GM23338 (cell line): ENCODE measurements around the gene AADACL3. TPM values are rescaled to one million over a fixed set of nuclear protein-coding genes. Genes with fewer than 3 reads are reported as not detected.
A peak's percentile ranks its signal among the peaks of the same experiment; 100 is the strongest.

ENCODE experiments used
- ATAC-seq: fragments of 200-7000 bp; cut with Tn5 transposase; 3 replicates; pipeline ENCODE4 v1.9.1; 2020
- DNase-seq: peaks from one replicate; pipeline ENCODE4 v3.0.0-alpha.2; 2015; ENCODE audit warnings: low spot score
- H2AFZ ChIP-seq: fragments of 200-600 bp; sonication (generic); 2 replicates; pipeline ENCODE4 v1.8.0; 2016; ENCODE audit warnings: antibody characterized with exemption, mild to moderate bottlenecking, moderate library complexity
- H3F3A ChIP-seq: fragments of 200-600 bp; sonication (generic); replicated peaks from 2 replicates; pipeline ENCODE4 v1.8.0; 2017; ENCODE audit warnings: antibody characterized with exemption, mixed run types, low read depth
- H3K27ac ChIP-seq: fragments of 200-600 bp; sonication (generic); 2 replicates; pipeline ENCODE4 v1.6.1; 2016; ENCODE audit warnings: low read depth
- H3K27me3 ChIP-seq: fragments of 200-600 bp; sonication (generic); 2 replicates; pipeline ENCODE4 v1.8.0; 2016; ENCODE audit warnings: mild to moderate bottlenecking, mixed run types, moderate library complexity; ENCODE audit not compliant: insufficient read depth
- H3K36me3 ChIP-seq: fragments of 200-600 bp; sonication (generic); 2 replicates; pipeline ENCODE4 v1.8.0; 2016; ENCODE audit warnings: mild to moderate bottlenecking; ENCODE audit not compliant: insufficient read depth
- H3K4me1 ChIP-seq: fragments of 200-600 bp; sonication (generic); 2 replicates; pipeline ENCODE4 v1.8.0; 2016; ENCODE audit warnings: mild to moderate bottlenecking, moderate library complexity; ENCODE audit not compliant: insufficient read depth
- H3K4me2 ChIP-seq: fragments of 200-600 bp; sonication (generic); 2 replicates; pipeline ENCODE4 v1.7.1; 2017; ENCODE audit warnings: mixed run types
- H3K4me3 ChIP-seq: fragments of 200-600 bp; sonication (generic); 2 replicates; pipeline ENCODE4 v1.6.1; 2016; ENCODE audit warnings: mixed run types
- H3K79me2 ChIP-seq: fragments of 200-600 bp; sonication (generic); replicated peaks from 2 replicates; pipeline ENCODE4 v1.8.0; 2017; ENCODE audit warnings: mild to moderate bottlenecking; ENCODE audit not compliant: insufficient read depth
- H3K9me2 ChIP-seq: fragments of 200-600 bp; sonication (generic); 2 replicates; pipeline ENCODE4 v1.8.0; 2017; ENCODE audit not compliant: insufficient read depth
- H4K20me1 ChIP-seq: fragments of 200-600 bp; sonication (generic); replicated peaks from 2 replicates; pipeline ENCODE4 v1.8.0; 2017; ENCODE audit warnings: mild to moderate bottlenecking; ENCODE audit not compliant: insufficient read depth
- H3K27ac Mint-ChIP-seq: 2 replicates; pipeline ENCODE4 v1.8.0; 2020; ENCODE audit warnings: inconsistent platforms, mild to moderate bottlenecking, moderate library complexity, mixed read lengths
- H3K27me3 Mint-ChIP-seq: 3 replicates; pipeline ENCODE4 v1.8.0; 2022; ENCODE audit warnings: low read depth, mild to moderate bottlenecking, moderate library complexity, mixed read lengths, inconsistent platforms; ENCODE audit not compliant: insufficient read depth, poor library complexity
- H3K36me3 Mint-ChIP-seq: 3 replicates; pipeline ENCODE4 v1.8.0; 2021; ENCODE audit warnings: low read depth, mild to moderate bottlenecking, inconsistent platforms, moderate library complexity, mixed read lengths
- H3K4me1 Mint-ChIP-seq: 3 replicates; pipeline ENCODE4 v1.8.0; 2020; ENCODE audit warnings: mild to moderate bottlenecking, inconsistent platforms, mixed read lengths
- H3K4me3 Mint-ChIP-seq: 3 replicates; pipeline ENCODE4 v1.8.0; 2021; ENCODE audit warnings: moderate library complexity, mild to moderate bottlenecking, inconsistent platforms, mixed read lengths
- H3K9me3 Mint-ChIP-seq: 3 replicates; pipeline ENCODE4 v1.8.0; 2020; ENCODE audit warnings: moderate library complexity, mild to moderate bottlenecking, inconsistent platforms, mixed read lengths
- EZH2 ChIP-seq: fragments of 200-600 bp; sonication (generic); IDR thresholded peaks from one replicate; pipeline ENCODE4 v1.8.0; 2017; ENCODE audit warnings: antibody characterized with exemption, mild to moderate bottlenecking, low read depth; ENCODE audit not compliant: unreplicated experiment
- EZH2phosphoT487 ChIP-seq: fragments of 200-600 bp; sonication (generic); IDR thresholded peaks from one replicate; pipeline ENCODE4 v1.8.1; 2018; ENCODE audit warnings: antibody characterized with exemption; ENCODE audit not compliant: unreplicated experiment
- JUNB ChIP-seq: IDR thresholded peaks from one replicate; pipeline ENCODE4 v1.6.1; 2016; ENCODE audit warnings: antibody characterized with exemption; ENCODE audit not compliant: unreplicated experiment
- NANOG ChIP-seq: IDR thresholded peaks from 2 replicates; pipeline ENCODE4 v1.6.1; 2016; ENCODE audit warnings: antibody characterized with exemption, borderline replicate concordance
- REST ChIP-seq: IDR thresholded peaks from one replicate; pipeline ENCODE4 v1.6.1; 2018; ENCODE audit warnings: antibody characterized with exemption; ENCODE audit not compliant: unreplicated experiment
- STAT1 ChIP-seq: IDR thresholded peaks from one replicate; pipeline ENCODE4 v1.6.1; 2016; ENCODE audit warnings: antibody characterized with exemption; ENCODE audit not compliant: unreplicated experiment
- ZNF114 ChIP-seq: fragments of 250-450 bp; sonication (Bioruptor Pico); IDR thresholded peaks from 2 replicates; pipeline ENCODE4 v1.5.0; 2020; ENCODE audit warnings: mild to moderate bottlenecking, moderate library complexity
- ZNF331 ChIP-seq: fragments of 250-450 bp; sonication (Bioruptor Pico); IDR thresholded peaks from 2 replicates; pipeline ENCODE4 v1.5.0; 2020; ENCODE audit warnings: low read depth, mild to moderate bottlenecking, moderate library complexity
- polyA plus RNA-seq: library from polyadenylated mRNA; unstranded; fragments of >200 nt; fragmentation: Nextera tagmentation; extraction: Ambion mirVana; gene quantifications from 2 replicates; pipeline ENCODE4 v1.2.1, GENCODE V29; 2016
- total RNA-seq: library from RNA; depleted of rRNA; stranded (reverse); fragments of >200 nt; shearing (Covaris generic); gene quantifications from 2 replicates; pipeline ENCODE4 v1.2.3, GENCODE V29; 2014
- TF ChIP-seq, protein P1 (sequence below), 2 experiments: fragments of 200-600 bp in 1 of 2; sonication (generic) in 1 of 2; conservative IDR thresholded peaks; 2 replicates each; pipeline versions ENCODE4 v1.5.1 to v1.6.1; 2016 to 2017; ENCODE audit warnings: antibody characterized with exemption in 2 of 2, low read depth in 2 of 2, mild to moderate bottlenecking in 2 of 2, moderate library complexity in 1 of 2
- TF ChIP-seq, protein P2 (sequence below): IDR thresholded peaks from 2 replicates; pipeline ENCODE4 v1.6.1; 2016; ENCODE audit warnings: antibody characterized with exemption

Gene AADACL3
- total and polyA plus RNA-seq, 2 experiments from 2014 or later: 0.47 to 1.5 TPM

DNA sequence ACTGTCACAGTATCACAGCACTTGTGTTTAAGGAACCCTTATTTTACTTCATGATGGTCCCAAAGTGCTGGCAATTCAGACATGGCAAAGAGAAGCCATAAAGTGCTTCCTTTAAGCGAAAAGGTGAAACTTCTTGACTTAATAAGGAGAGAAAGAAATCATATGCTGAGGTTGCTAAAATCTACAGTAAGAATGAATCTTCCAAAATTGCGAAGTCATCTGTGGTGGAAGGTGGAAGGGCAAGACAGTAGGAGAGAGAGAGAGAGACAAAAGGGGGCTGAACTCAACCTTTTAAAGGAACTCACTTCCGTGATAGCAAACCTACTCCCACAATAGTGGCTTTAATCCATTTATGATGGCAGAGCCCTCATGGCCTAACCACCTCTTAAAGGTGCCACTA is 19.3 kb upstream of the AADACL3 start:
- Histone ChIP-seq H3K4me3 (no peak overlapping the region), H3K9me2 (peaks cover 10% of the 10 kb centered on the region; the same call in 1 of the 2 replicates), H3K27me3 (no peaks in the 10 kb centered on the region), H4K20me1 (no peaks in the 10 kb centered on the region), H3K79me2 (no peaks in the 10 kb centered on the region), H2AFZ (peak overlapping the region; percentile 75; the same call in 1 of the 2 replicates), H3K4me1 (0 out of 2 replicates have a peak, but pooled peaks cover 7% of the 10 kb centered on the region), H3K36me3 (no peaks in the 10 kb centered on the region), H3K27ac (no peak overlapping the region), H3F3A (no peaks in the 10 kb centered on the region), H3K4me2 (no peak overlapping the region)
- TF ChIP-seq, protein P1, sequence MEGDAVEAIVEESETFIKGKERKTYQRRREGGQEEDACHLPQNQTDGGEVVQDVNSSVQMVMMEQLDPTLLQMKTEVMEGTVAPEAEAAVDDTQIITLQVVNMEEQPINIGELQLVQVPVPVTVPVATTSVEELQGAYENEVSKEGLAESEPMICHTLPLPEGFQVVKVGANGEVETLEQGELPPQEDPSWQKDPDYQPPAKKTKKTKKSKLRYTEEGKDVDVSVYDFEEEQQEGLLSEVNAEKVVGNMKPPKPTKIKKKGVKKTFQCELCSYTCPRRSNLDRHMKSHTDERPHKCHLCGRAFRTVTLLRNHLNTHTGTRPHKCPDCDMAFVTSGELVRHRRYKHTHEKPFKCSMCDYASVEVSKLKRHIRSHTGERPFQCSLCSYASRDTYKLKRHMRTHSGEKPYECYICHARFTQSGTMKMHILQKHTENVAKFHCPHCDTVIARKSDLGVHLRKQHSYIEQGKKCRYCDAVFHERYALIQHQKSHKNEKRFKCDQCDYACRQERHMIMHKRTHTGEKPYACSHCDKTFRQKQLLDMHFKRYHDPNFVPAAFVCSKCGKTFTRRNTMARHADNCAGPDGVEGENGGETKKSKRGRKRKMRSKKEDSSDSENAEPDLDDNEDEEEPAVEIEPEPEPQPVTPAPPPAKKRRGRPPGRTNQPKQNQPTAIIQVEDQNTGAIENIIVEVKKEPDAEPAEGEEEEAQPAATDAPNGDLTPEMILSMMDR (conservative IDR thresholded peaks at IDR 0.05; ENCODE audit: low read depth in 2 of 2): no peak
- TF ChIP-seq JUNB (no peak), ZNF114 (CRISPR knock-in tag) (no peak), ZNF331 (CRISPR knock-in tag) (no peak)
- TF ChIP-seq, protein P2, sequence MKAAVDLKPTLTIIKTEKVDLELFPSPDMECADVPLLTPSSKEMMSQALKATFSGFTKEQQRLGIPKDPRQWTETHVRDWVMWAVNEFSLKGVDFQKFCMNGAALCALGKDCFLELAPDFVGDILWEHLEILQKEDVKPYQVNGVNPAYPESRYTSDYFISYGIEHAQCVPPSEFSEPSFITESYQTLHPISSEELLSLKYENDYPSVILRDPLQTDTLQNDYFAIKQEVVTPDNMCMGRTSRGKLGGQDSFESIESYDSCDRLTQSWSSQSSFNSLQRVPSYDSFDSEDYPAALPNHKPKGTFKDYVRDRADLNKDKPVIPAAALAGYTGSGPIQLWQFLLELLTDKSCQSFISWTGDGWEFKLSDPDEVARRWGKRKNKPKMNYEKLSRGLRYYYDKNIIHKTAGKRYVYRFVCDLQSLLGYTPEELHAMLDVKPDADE: no peak
- Mint-ChIP-seq H3K27ac (no peak overlapping the region), H3K4me1 (no peaks in the 10 kb centered on the region), H3K36me3 (peaks cover 3% of the 10 kb centered on the region; the same call in 2 of the 3 replicates), H3K9me3 (peaks cover 12% of the 10 kb centered on the region), H3K27me3 (no peaks in the 10 kb centered on the region), H3K4me3 (no peak overlapping the region)
- ATAC-seq (no peak), DNase-seq (no peak)

DNA sequence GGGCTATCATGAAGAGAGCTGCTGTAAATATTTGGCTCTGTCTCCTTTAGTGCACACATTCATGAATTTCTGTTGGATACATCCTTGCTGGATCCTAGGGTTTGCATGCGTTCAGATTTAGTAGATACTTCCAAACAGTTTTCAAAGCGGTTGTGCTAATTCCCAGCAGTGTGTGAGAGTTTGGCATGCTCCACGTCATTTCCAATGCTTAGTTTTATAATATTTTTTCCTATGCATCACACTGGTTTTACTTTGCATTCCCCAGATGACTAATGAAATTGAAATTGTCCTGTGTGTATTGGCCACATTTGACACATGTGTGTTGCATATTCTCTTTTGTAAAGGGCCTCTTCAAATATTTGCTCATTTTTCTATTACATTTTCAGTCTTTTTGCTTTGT is 18.5 kb upstream of the AADACL3 start:
- H3K4me1 ChIP-seq: 0 out of 2 replicates have a peak, but pooled peaks cover 7% of the 10 kb centered on the region
- no peaks in the 10 kb centered on the region for H4K20me1 ChIP-seq
- no peak overlapping the region for H3K4me3 ChIP-seq
- H3K9me3 Mint-ChIP-seq: peaks cover 12% of the 10 kb centered on the region
- H3K4me1 Mint-ChIP-seq: no peaks in the 10 kb centered on the region
- H3K36me3 Mint-ChIP-seq: peaks cover 3% of the 10 kb centered on the region; the same call in 2 of the 3 replicates
- H3K4me2 ChIP-seq: no peak overlapping the region
- no peak overlapping the region for H3K27ac Mint-ChIP-seq
- ATAC-seq (no peak), DNase-seq (no peak)
- H3K4me3 Mint-ChIP-seq: no peak overlapping the region
- H2AFZ ChIP-seq: peak overlapping the region; percentile 63; the same call in 1 of the 2 replicates
- no peaks in the 10 kb centered on the region for H3K36me3 ChIP-seq
- H3K27me3 Mint-ChIP-seq: no peaks in the 10 kb centered on the region
- no peaks in the 10 kb centered on the region for H3K27me3 ChIP-seq
- H3K9me2 ChIP-seq: peaks cover 5% of the 10 kb centered on the region; the same call in 1 of the 2 replicates
- no peak overlapping the region for H3K27ac ChIP-seq
- H3F3A ChIP-seq: no peaks in the 10 kb centered on the region
- no peaks in the 10 kb centered on the region for H3K79me2 ChIP-seq
- TF ChIP-seq EZH2: no peak
- no peak for TF ChIP-seq ZNF114 (CRISPR knock-in tag)
- no peak for TF ChIP-seq JUNB
- no peak for TF ChIP-seq STAT1
- no peak for TF ChIP-seq REST
- TF ChIP-seq, protein P2: no peak
- TF ChIP-seq, protein P1 (conservative IDR thresholded peaks at IDR 0.05; ENCODE audit: low read depth in 2 of 2): no peak
- TF ChIP-seq ZNF331 (CRISPR knock-in tag): no peak
- no peak for TF ChIP-seq EZH2phosphoT487
- TF ChIP-seq NANOG: no peak
